HepG2 (cell line): ENCODE measurements around the gene BLOC1S1. TPM values are rescaled to one million over a fixed set of nuclear protein-coding genes. Genes with fewer than 3 reads are reported as not detected.

Source experiments
- ATAC-seq: fragments of 200-7000 bp; cut with Tn5 transposase; 3 replicates; pipeline ENCODE4 v1.9.1; 2020; ENCODE audit warnings: mild to moderate bottlenecking, moderate library complexity
- BruUV-seq: library from RNA; stranded (reverse); fragments of 400-500 nt; replicated peaks from 2 replicates; lab custom pipeline; 2021; lab: Mats Ljungman, UMichigan
- CTCF ChIA-PET: fragments of 300-600 bp; formaldehyde crosslinking; extraction: SDS; loops from one replicate; lab custom pipeline; 2021; ENCODE audit warnings: low total read pairs, inconsistent platforms, low intra/inter-chr PET ratio; lab: Yijun Ruan, JAX
- POLR2A ChIA-PET: fragments of 350-600 bp; sonication (Branson Sonifier 250); formaldehyde crosslinking; loops from one replicate; lab custom pipeline; 2020; ENCODE audit warnings: antibody characterized with exemption, inconsistent platforms; lab: Yijun Ruan, JAX
- DNase-seq: peaks from one replicate; pipeline ENCODE4 v3.0.0-alpha.2; 2015; ENCODE audit warnings: low spot score
- FAIRE-seq: peaks from 3 replicates; lab custom pipeline; 2011; peaks lifted over from hg19 to GRCh38; lab: Jason Lieb, UNC
- H2AFZ ChIP-seq: one replicate; pipeline ENCODE4 v1.6.1; 2011; ENCODE audit warnings: low read length, inconsistent platforms
- H3K27ac ChIP-seq: fragments of 300-600 bp; 3 replicates; pipeline ENCODE4 v1.8.0; 2011; ENCODE audit warnings: mixed run types, mild to moderate bottlenecking, mixed read lengths, low read length, inconsistent platforms; ENCODE audit not compliant: insufficient read depth; ENCODE audit errors: extremely low read length
- H3K27me3 ChIP-seq, 2 experiments: fragments of 200-600 bp in 1 of 2; 2 replicates in 1 of 2; 3 replicates in 1 of 2; pipeline versions ENCODE4 v1.6.0 to v1.8.0; 2011; ENCODE audit warnings: low read length in 2 of 2, mild to moderate bottlenecking in 2 of 2, moderate library complexity in 2 of 2, inconsistent platforms in 1 of 2; ENCODE audit not compliant: insufficient read depth in 2 of 2, control insufficient read depth in 1 of 2
- H3K36me3 ChIP-seq, 2 experiments: fragments of 200-600 bp in 1 of 2; replicated peaks in 1 of 2; 2 replicates in 1 of 2; 3 replicates in 1 of 2; pipeline versions ENCODE4 v1.5.1 to v1.8.0; 2011; ENCODE audit warnings: low read length in 2 of 2, inconsistent platforms in 1 of 2; ENCODE audit not compliant: insufficient read depth in 2 of 2, control insufficient read depth in 1 of 2
- H3K4me1 ChIP-seq: 2 replicates; pipeline ENCODE4 v1.5.1; 2012; ENCODE audit warnings: low read length, inconsistent platforms; ENCODE audit not compliant: insufficient read depth
- H3K4me2 ChIP-seq: 2 replicates; pipeline ENCODE4 v1.6.0; 2011; ENCODE audit warnings: low read depth, low read length, inconsistent platforms
- H3K4me3 ChIP-seq, 3 experiments: fragments of 200-600 bp in 1 of 3; sonication (generic), shearing (Covaris generic) in 1 of 3; replicated peaks in 1 of 3; 2 replicates each; pipeline ENCODE4 v1.5.1; 2011 to 2016; ENCODE audit warnings: low read length in 3 of 3, inconsistent platforms in 2 of 3, low read depth in 2 of 3, mild to moderate bottlenecking in 2 of 3, control low read depth in 1 of 3, mixed read lengths in 1 of 3; ENCODE audit not compliant: insufficient read depth in 1 of 3
- H3K79me2 ChIP-seq: one replicate; pipeline ENCODE4 v1.6.1; 2011; ENCODE audit warnings: low read length, inconsistent platforms; ENCODE audit not compliant: insufficient read depth
- H3K9ac ChIP-seq: 2 replicates; pipeline ENCODE4 v1.6.0; 2011; ENCODE audit warnings: mild to moderate bottlenecking, low read depth, low read length, inconsistent platforms; ENCODE audit not compliant: insufficient read depth
- H3K9me3 ChIP-seq: 2 replicates; pipeline ENCODE4 v1.5.1; 2012; ENCODE audit warnings: mild to moderate bottlenecking, low read length
- H4K20me1 ChIP-seq: 2 replicates; pipeline ENCODE4 v1.6.0; 2011; ENCODE audit warnings: inconsistent platforms, mild to moderate bottlenecking, low read length, moderate library complexity; ENCODE audit not compliant: insufficient read depth
- ETV5 ChIP-seq: IDR thresholded peaks from 2 replicates; pipeline ENCODE4 v1.6.1; 2018; ENCODE audit warnings: missing biosample characterization, missing genetic modification reagents, inconsistent platforms, borderline replicate concordance
- HNRNPK ChIP-seq: fragments of 200-400 bp; formaldehyde crosslinking; IDR thresholded peaks from 2 replicates; pipeline ENCODE4 v1.6.1; 2018; ENCODE audit warnings: low read length, low read depth, moderate library complexity, mild to moderate bottlenecking; ENCODE audit not compliant: poor library complexity, severe bottlenecking
- IRF1 ChIP-seq: sonication (generic); formaldehyde crosslinking; IDR thresholded peaks from 2 replicates; pipeline ENCODE4 v1.4.0; 2020; ENCODE audit warnings: low read depth, mild to moderate bottlenecking, missing genetic modification reagents
- MAZ ChIP-seq, 2 experiments: sonication (generic) in 1 of 2; formaldehyde crosslinking in 1 of 2; IDR thresholded peaks; 2 replicates each; pipeline versions ENCODE4 v1.5.0 to v1.6.1; 2012 to 2020; ENCODE audit warnings: low read depth in 2 of 2, mild to moderate bottlenecking in 2 of 2, borderline replicate concordance in 1 of 2, improper control_type of control experiment in 1 of 2, low read length in 1 of 2, missing genetic modification reagents in 1 of 2, moderate library complexity in 1 of 2
- SETDB1 ChIP-seq: sonication (generic); formaldehyde crosslinking; IDR thresholded peaks from 2 replicates; pipeline ENCODE4 v1.5.1; 2020; ENCODE audit warnings: missing genetic modification reagents, mild to moderate bottlenecking, borderline replicate concordance
- ZFP91 ChIP-seq: sonication (generic); formaldehyde crosslinking; IDR thresholded peaks from 2 replicates; pipeline ENCODE4 v1.9.0; 2022; ENCODE audit warnings: missing genetic modification reagents, mild to moderate bottlenecking, borderline replicate concordance
- WGBS: methylation state at CpG from one replicate; pipeline ENCODE4 v1.1.6; 2017; ENCODE audit warnings: low lambda C conversion rate; 5-methylcytosine and 5-hydroxymethylcytosine counted together
- in situ Hi-C: cut with HindIII; loops from 2 replicates; pipeline ENCODE4 v1.10.0; 2017; ENCODE audit warnings: low pct_unique_long_range_greater_than_20kb; ENCODE audit not compliant: extremely low pct_ligation_motif_present
- intact Hi-C: fragments of 100-400 bp; cut with micrococcal nuclease; formaldehyde crosslinking; loops from one replicate; pipeline ENCODE4 v1.10.0; 2022; ENCODE audit not compliant: unreplicated experiment
- polyA plus RNA-seq, 8 experiments: library from polyadenylated mRNA; depleted of rRNA in 3 of 8; stranded (reverse) in 7 of 8; unstranded in 1 of 8; fragments of >200 nt; fragmentation: Illumina TruSeq in 4 of 8; extraction: Trizol in 4 of 8; gene quantifications; 2 replicates each; pipeline versions ENCODE4 v1.2.1 to v1.2.3, GENCODE V29; 2011 to 2016; ENCODE audit warnings: low read depth in 4 of 8, missing spikeins in 1 of 8, mixed read lengths in 1 of 8; ENCODE audit not compliant: insufficient read depth in 1 of 8
- total RNA-seq, 5 experiments: library from RNA; depleted of rRNA; stranded (reverse); fragments of >200 nt; fragmentation: Illumina TruSeq; extraction: Trizol; gene quantifications; 2 replicates each; pipeline ENCODE4 v1.2.3, GENCODE V29; 2016; ENCODE audit warnings: low read depth in 1 of 5
- TF ChIP-seq, protein P1 (sequence below): fragments of 450-650 bp; IDR thresholded peaks from 2 replicates; pipeline ENCODE4 v1.6.1; 2017

BLOC1S1 gene
- total and polyA plus RNA-seq, 2 of the 13 experiments (the other 11 are each of a cell fraction or from before 2014, with no cell fraction given) = 55.1 to 95.3 TPM

GRCh38 chr12:55744340-55745030 is 28.6 kb downstream of the BLOC1S1 start:
- DNase-seq (no peak), ATAC-seq (peak; percentile 8), FAIRE-seq (no peak)
- CTCF ChIA-PET = no interaction called here
- TF ChIP-seq ETV5 (CRISPR knock-in tag) (no peak), SETDB1 (CRISPR knock-in tag) (no peak), IRF1 (no peak)
- in situ Hi-C loops (no loop called here), intact Hi-C loops (no loop called here)
- H3K27me3 ChIP-seq = peaks cover 0 to 12% of the 10 kb centered on the region in 2 experiments; a peak in 2 of 5 replicates
- H3K79me2 ChIP-seq = no peaks in the 10 kb centered on the region
- no peak overlapping the region for H3K27ac ChIP-seq
- 22% methylated on average over 11 of the region's 11 CpGs for WGBS
- H3K4me1 ChIP-seq = peaks cover 39% of the 10 kb centered on the region
- no TSS peak for BruUV-seq
- no peaks in the 10 kb centered on the region for H4K20me1 ChIP-seq
- H3K4me3 ChIP-seq = peak overlapping the region; percentile 58 to 88 (median 74)
- H3K4me2 ChIP-seq = peak overlapping the region; percentile 98
- POLR2A ChIA-PET = interaction anchor here (0.9 to 3.0 kb wide), 4 partner anchors 24 to 183 kb away, joined by 3 to 15 read pairs (median 5); partner anchors contain the start of genes DNAJC14, ORMDL2, PYM1 and RDH5
- H2AFZ ChIP-seq = no peak overlapping the region
- no peaks in the 10 kb centered on the region for H3K9me3 ChIP-seq
- no peaks in the 10 kb centered on the region for H3K36me3 ChIP-seq
- H3K9ac ChIP-seq = 0 out of 2 replicates have a peak overlapping the region, but pooled peaks have one; percentile 50

DNA sequence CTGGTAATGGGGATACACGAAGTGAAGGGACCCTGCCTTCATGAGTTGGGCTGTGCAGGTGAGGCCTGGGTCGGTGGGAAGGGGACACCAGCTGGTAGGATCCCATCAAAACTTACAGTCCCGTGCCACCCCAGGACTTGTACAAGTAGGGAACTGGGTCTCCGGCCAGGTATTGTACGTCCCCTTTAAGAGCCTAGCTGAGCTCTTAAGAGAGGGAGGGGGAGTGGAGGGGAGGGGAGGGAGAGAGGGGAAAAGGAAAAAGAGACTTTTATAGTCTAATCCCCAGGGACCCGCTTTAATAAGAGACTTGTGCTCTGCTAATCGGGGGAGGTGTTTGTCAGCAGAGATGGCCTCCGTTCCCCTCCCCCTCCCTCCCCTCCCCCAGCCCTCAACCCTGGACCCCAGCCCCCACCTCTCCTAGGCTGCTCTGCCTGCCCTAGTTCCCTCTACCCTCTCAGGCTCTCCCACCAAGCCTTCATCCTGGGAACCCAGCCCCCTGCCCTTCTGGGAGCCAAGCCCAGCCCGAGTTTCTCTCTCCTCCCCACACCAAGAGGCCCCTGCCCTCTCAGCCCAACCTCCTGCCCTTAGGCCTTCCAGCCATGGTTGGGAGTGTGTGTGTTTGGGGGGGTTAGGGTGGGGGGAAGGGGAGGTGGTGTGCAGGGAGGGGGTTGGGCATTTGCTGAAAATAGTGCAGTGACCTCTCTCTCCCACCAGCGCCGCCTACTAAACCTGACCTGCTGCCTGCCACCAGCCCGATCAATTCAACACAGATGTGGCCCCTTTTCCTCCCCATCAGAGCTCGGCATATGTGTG is 29.7 kb downstream of the BLOC1S1 start:
- no peaks in the 10 kb centered on the region for H3K79me2 ChIP-seq
- BruUV-seq = no TSS peak
- in situ Hi-C loops (no loop called here), intact Hi-C loops (no loop called here)
- H3K27ac ChIP-seq = no peak overlapping the region
- ATAC-seq (peak; percentile 55), DNase-seq (peak; percentile 36), FAIRE-seq (no peak)
- H3K4me1 ChIP-seq = peaks cover 39% of the 10 kb centered on the region
- no peaks in the 10 kb centered on the region for H3K9me3 ChIP-seq
- H3K36me3 ChIP-seq = no peaks in the 10 kb centered on the region
- WGBS = 12% methylated on average over 11 of the region's 13 CpGs
- peaks cover 0 to 12% of the 10 kb centered on the region in 2 experiments; a peak in 2 of 5 replicates for H3K27me3 ChIP-seq
- CTCF ChIA-PET = no interaction called here
- no peaks in the 10 kb centered on the region for H4K20me1 ChIP-seq
- peak overlapping the region; percentile 98 for H3K4me2 ChIP-seq
- POLR2A ChIA-PET = interaction anchor here (0.9 to 3.0 kb wide), 2 partner anchors 25 to 84 kb away, joined by 3 to 15 read pairs; partner anchors contain the start of genes DNAJC14 and RDH5
- peak overlapping the region in 2 of 3 experiments; percentile 15 to 57; a peak in 2 of 6 replicates for H3K4me3 ChIP-seq
- no peak overlapping the region for H2AFZ ChIP-seq
- no peak overlapping the region for H3K9ac ChIP-seq
- TF ChIP-seq HNRNPK (peak; percentile 10), MAZ (IDR thresholded peaks at IDR 0.05; ENCODE audit: borderline replicate concordance, low read depth, low read length) (no peak), MAZ (CRISPR knock-in tag; IDR thresholded peaks at IDR 0.05; ENCODE audit: low read depth) (0 out of 2 replicates have a peak, but pooled peaks have one; percentile 22), ZFP91 (CRISPR knock-in tag) (peak; percentile 88)
- TF ChIP-seq, protein P1, sequence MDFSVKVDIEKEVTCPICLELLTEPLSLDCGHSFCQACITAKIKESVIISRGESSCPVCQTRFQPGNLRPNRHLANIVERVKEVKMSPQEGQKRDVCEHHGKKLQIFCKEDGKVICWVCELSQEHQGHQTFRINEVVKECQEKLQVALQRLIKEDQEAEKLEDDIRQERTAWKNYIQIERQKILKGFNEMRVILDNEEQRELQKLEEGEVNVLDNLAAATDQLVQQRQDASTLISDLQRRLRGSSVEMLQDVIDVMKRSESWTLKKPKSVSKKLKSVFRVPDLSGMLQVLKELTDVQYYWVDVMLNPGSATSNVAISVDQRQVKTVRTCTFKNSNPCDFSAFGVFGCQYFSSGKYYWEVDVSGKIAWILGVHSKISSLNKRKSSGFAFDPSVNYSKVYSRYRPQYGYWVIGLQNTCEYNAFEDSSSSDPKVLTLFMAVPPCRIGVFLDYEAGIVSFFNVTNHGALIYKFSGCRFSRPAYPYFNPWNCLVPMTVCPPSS = no peak
